GM18868 (cell line): ENCODE data around the gene ATIC.

ENCODE experiments used
- ATAC-seq: cut with Tn5 transposase; IDR thresholded peaks from one replicate; pipeline ENCODE4 v1.9.1; 2021; ENCODE audit warnings: mild to moderate bottlenecking, moderate library complexity; ENCODE audit not compliant: unreplicated experiment

The ATIC gene

DNA sequence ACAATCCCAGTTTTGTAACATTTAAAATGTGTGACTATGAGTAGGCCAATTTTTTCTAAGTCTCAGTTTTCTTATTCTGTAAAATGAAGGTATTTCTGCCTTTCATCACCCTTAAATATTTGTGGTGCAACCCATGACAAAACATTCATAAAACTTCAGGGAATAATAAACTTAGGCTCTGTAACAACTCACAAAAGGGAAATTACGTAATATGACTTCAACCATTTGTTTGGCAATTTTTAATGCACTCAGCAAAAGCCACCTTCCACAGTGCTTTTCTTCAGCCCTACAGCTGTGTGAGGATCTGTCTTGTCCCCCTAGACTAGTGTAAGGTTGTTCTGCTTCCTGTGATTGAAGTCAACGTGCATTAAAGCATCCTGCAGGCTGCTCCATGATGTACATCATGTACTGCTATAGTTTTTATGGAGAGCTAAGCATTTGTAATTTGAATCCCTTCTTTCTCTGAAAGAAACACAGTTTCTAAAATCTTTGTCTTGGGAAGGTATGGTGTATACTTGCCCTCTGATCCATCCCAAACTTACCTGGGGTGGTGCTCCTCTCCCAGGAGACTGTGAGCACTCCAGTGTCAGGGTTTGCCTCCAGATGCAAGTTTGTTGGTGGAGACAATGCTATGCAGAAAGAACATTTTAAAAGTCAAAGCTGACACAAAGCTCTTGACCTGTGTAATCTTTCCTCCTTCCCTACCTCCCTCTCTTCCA, 84.9 kb downstream of the ATIC start:
- no peak for ATAC-seq

DNA sequence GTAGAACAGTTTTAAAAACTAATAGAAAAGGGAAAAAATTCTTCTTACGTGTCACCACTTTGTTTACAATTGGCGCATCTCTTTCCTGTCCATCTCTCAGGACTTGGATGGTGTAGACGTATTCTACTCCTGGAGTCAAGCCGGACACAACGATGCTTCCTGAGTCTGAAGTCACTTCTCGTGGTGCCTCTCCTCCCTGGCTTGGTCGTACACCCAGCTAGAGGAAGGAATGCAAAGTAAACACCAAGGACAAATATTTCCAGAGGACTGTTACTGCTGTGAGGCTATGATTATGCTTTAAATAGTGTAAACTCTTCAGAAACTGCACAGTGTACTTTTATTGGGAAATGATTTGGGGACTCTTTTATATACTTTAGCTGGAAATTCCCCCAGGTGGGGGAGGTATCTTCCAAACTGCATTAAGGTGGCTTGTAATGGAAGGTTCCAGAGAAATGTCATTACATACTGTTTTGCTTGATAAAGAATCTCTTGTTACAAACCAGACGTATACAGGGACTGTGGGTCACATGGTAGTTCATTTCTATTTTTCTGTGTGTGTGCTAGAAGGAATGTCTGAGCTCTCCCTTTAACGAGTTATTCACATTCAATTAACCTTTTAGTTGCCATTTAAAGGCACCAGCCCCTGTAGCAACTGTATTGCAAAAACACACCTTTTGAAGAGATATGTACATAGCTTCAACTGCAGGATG, 85.9 kb downstream of the ATIC start:
- no peak for ATAC-seq

DNA sequence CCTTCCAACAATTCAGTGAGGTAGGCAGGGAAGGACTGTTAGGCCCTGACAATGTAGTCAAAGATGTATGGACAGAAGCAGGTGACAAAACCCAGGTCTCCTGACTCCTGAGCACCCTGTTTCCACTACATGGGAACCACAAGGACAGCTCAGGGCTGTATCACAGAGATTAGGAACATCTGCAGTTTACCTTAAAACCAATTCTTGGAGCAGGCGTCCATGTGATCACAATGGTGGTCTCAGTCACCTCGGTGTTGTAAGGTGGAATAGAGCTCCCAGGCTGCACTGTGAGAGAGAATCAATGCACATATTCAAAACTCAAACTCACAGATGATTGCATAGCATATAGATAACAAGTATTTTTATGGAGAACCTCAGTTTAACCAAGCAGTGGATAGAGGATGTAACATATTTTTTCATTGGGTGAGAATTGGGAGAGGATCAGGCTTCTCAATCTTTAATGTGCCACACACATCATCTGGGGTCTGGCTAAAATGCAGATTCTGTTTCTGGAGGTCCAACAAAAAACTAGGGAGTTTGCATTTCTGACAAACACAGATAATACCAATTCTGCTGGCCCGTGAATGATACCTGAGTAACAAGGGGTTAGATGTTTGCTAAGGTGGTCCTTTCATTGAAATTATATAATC, 87.3 kb downstream of the ATIC start:
- ATAC-seq = no peak
